NCI-H82 (cell line): ENCODE results near the gene TRIO.

Experiments used
- DNase-seq: peaks from one replicate; lab custom pipeline; 2025; lab: John Stamatoyannopoulos, UW

The TRIO gene

DNA sequence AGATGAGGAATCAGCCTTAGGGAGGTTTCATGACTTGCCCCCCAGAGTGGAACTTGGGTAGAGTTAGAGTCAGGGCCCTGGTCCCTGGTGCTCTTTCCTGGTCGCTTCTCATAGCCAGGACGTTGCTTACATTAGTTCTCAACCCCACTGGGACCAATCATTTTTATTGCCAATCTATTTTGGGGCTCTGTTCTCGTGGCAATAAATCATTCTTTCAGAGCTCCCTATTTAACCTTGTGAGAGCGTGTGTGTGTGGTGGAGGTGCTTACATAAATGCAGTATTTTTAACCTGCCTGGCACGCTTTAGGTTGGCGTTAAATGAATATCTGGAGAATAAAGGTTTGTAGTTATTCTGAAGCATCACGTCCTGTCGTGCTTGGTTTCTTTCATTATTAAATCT is 4.1 kb downstream of the TRIO start:
- no peak for DNase-seq

DNA sequence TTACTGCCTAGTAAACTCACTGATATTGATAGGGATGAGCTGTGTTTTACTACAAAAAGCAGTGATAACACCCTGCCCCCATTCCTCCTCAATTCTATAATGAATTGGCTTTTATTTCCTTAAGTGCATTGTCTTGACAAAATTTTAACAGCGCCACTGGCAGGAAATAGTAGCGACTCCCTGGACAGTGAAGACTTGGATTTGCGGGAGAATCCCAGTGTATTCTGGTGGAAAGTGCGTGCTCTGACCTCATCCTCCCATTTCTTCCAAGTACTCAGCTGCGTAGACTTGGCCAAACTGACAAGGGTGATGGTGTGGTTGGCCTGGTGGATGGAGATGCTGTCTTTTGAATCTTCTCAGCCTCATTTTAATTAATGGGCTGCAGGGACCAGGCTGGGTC is 5.3 kb downstream of the TRIO start:
- no peak for DNase-seq

DNA sequence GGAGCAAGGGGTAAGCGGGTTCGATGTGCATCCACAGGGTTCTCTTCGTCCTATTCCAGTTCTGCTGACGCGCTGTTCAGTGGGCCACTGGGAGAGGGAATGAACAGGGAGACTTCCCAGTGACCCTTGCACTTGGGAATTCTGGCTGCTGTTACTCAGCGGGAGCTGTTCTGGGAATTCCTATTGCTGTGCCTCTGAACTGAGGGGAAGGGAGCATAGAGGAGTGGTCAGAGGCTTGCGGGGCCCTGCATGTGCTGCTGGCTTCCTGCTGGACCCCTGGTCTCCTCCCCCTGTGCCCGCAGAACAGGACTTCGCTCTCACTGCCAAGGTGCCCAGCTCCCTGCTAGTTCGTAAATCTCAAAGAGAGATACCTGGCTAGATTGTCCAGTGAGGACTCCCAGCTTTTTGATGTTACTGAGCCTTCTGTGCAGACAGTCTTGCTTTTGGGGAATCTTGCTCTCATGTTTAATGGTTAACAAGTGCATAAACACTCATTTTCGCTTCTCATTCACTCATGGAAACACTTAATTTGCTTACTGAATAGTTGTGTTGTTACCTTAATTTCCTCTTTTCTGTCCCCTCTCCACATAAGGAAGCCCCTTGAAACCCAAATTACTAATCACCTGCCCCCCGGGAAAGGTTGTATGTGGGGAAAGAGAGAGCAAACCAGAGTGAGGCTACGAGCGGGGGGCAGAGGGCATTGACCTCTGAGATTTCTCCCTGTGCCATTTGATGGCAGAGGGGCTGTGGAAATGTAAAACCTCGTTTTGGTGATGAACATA is 5.9 kb downstream of the TRIO start:
- no peak for DNase-seq

DNA sequence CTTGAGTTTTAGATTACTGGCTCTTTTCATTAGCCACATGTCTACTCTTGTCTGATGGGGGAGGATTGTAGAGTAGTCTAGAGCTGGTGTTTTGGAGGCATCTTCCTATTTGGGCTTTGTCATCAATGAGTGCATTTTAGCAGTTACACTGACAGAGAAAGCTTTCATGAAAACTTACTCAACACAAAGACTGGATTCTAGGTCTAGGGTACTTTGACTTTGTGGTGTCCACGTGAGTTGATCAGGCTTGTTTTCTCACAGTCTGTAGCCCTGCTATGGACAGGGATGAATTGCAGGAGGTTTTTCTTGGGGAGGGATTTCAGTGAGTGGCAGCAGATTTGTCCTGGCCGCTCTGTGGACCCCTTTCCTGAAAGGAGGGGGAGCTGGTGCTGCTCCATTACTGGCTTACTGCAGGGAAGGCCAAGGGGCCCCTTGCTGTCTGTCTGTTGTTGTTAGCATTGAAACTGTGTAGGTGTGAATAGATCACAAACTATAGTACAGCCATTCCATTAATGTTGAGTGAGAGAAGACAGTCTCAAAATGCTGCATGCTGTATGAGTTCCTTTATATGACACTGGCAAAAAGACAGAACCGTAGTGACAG is 6.6 kb downstream of the TRIO start:
- DNase-seq: peak; percentile 47

DNA sequence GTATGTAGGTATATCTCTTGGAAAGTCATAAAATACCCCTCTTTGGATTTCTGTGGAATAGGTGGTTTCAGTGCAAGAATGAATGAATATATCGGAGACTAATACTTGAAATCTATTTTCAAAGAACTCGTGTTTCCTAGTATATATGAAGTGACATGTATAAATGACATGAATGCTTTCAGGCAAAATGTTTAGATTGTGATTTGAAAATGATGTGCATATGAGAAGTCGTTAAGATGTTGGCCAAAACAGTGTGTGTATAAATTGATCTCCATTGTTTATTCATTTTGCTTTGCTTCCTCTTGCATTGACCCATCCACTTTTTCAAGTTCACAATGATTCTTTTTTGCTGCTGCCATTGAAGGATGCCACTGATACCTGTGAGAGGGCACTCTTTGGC is 8.3 kb downstream of the TRIO start:
- no peak for DNase-seq

DNA sequence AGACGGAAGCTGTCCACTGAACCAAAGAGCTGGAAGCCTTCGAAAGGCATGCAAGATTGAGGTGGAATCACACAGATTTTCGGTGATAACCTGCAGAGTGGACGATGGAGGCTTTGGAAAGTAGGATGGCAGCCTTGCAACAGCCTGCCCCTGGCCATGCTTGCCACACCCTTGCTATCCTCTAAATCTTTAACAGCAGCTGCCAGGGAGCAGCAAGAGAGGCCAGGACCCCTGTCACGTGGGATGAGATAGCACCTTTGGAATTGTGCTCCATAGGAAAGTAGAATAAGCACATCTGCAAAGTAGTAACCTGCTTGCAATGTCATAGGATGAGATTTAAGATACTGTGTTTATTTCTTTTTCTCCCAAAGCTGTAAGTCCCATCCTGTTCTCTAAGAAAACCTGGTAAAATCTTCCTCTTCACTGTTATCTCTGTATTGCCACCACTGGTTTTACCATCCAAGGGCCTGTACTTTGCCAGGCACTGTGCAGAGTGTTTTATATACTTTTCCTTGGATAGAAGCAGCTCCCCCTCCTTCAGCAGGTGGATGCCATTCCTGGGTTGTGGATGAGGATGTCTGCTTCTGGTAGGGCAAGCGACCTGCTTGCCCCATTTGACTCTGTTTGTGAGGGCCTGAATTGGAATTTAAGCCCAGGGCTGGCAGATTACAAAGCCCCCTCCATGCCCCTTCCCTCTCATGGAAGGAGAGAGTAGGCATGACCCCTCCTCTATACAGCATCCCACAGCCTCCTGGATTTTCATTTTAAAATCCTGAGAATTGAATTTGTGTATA is 10.1 kb downstream of the TRIO start:
- peak; percentile 50 for DNase-seq

DNA sequence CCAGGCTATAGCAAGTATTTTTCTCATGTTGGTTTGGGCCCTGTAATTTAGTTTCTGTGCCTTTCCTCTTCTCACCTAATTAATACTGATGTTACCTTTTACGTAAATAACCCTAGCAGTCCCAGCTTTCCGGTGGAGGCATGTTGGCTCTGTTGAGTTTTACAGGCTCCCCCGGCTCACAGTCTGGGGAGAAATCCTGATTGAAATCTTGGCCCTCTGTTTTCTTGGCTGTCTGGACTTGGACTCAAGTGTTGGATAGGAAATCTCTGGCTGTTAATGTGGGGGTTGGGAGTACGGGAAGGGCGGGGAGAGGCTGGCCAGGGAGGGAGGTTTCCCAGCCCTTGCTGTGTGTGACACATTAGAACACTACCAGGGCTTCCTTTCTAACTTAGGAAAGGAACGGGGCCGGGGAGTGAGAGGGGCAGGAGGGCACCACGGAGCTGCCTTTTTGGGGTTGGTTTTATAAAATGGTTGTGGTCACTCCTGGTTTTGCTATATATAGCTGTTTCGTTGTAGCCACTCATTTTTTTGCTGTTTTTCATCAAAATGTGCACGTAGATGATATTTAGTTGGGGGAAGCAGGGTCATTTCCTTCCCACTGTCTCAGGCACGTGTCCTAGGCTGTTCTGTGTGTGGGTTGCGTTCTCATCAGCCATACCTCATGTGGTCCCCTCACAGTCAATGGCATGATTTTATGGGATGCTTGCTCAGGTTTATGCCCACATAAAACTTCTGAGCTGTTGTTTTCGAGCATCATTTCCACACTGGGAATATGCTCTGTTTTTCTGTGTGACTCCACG is 11.0 kb downstream of the TRIO start:
- DNase-seq: no peak

DNA sequence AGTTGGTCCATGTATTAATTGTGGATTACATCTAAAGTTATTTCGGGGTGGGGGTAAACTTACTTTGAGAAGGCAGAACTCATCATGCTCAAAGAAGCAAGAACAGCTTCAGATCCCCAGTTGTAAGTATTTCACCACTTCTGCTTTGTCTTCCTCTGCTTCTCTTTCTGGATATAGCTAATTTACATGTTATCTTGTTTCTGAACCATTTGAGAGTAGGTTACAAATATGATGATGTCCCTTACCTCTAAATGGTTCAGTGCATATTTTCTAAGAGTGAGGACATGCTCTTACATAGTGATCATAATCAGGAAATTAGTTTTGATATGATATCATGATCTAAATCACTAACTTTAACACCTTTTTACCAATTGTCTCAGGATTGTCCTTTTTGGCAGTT is 11.9 kb downstream of the TRIO start:
- DNase-seq: no peak

DNA sequence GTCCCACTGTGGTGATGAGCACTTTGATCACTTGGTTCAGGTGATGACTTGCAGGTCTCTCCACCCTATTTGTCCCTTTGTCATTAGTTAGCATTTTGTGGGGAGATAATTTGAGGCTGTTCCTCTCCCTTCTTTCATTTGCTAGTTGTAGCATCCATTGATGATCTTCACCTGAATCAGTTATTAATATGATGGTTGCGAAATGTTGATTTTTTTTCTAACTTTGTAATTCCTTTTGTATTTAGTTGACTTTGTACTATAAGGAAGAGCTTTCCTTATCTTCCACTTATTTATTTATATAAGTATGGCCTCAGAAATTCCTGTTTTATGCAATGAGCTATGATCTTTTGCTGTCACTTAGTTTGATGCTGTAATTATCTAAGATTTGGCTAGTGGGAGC is 12.6 kb downstream of the TRIO start:
- DNase-seq: no peak

DNA sequence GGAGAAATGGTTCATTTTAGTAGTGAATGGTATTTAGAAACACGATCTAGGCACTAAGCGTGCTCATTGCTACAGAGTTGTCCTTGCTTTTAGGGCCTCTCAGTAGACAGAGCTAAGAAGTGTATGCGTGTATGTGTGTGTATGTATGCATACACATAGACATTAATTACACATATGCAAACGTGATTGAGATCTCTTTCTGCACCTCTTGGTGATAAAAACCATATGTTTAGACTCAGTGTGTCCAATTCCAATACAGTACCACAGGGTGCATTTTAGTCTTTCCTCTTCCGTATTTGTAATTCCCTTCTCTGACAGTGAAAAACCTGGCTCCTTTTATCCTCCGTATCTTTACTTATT is 13.1 kb downstream of the TRIO start:
- no peak for DNase-seq

DNA sequence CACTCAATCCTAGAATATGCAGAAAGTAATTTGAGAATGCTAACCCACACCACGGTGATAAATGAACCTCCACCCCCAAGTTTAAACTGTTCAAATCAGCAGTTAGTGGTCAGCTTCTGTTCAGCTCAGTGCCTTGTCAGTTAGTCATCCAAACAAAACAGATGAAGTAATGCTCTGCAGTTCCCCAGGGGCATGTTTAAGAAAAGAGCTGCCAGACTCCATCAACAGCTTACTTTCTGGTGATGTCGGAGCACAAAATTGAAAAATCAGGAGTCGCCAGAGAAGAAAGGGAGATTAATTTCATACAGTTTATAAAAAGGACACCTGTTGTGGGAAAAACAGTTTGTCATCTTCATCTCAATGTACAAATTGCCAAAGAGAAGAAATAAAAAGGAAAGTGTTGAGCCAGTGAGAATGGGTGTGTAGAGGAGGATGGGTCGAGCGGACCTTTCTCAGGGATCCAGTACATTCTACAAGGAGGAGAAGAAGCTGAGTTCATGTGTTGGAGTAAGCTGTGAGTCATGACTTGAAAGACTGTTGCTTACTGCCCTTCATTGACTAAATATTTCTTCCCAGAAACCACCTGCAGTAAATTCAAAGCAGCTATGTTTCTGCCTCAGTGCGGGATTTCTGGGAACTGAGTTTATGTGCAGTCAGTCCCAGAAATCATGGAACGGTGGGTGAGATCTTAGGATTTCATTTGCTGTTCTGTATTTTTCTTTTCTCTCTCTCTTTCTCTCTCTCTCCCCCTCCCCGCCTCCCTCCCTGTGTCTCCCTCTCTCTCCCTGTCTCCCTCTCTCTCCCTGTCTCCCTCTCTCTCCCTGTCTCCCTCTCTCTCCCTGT is 13.7 kb downstream of the TRIO start:
- peak; percentile 26 for DNase-seq

DNA sequence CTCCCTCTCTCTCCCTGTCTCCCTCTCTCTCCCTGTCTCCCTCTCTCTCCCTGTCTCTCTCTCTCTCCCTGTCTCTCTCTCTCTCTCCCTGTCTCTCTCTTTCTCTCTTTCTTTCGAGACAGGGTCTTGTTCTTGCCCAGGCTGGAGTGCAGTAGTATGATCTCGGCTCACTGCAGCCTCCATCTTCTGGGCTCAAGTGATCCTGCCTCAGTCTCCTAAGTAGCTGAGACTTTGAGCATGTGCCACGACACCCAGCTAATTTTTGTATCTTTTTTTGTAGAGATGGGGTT is 14.3 kb downstream of the TRIO start:
- no peak for DNase-seq

DNA sequence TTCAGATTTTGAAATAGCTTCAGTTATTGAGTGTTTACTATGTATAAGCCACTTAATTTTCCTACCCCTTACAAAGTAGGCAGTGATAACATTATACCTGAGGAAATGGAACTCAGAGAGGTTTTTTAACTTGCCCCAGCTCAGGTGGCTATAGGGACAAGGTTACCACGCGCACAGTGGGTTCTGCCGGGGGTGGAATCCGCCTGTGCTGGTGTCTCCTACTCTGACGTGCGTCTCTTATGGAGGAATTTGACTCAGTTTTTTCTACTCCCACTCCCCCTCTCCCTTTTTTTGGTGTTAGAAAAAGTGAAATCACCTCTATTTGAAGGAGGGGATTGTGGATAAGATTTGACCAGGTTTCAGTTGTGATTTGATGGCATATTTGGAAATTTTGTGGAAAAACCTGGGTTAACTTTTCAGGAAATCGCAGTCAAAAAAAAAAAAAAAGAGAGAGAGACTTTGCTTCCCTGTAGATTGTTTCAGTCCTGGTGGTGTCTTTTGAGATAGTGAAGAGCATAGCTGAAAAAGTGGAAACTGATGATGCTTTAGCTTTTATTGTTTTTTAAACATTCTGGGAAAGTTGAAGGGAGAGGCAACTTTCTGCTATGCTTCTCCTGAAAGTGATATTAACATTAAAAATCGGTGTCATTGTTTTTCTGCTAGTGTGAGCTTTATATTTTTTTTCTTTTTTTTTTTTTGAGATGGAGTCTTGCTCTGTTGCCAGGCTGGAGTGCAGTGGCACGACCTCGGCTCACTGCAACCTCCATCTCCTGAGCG is 15.9 kb downstream of the TRIO start:
- DNase-seq: no peak

DNA sequence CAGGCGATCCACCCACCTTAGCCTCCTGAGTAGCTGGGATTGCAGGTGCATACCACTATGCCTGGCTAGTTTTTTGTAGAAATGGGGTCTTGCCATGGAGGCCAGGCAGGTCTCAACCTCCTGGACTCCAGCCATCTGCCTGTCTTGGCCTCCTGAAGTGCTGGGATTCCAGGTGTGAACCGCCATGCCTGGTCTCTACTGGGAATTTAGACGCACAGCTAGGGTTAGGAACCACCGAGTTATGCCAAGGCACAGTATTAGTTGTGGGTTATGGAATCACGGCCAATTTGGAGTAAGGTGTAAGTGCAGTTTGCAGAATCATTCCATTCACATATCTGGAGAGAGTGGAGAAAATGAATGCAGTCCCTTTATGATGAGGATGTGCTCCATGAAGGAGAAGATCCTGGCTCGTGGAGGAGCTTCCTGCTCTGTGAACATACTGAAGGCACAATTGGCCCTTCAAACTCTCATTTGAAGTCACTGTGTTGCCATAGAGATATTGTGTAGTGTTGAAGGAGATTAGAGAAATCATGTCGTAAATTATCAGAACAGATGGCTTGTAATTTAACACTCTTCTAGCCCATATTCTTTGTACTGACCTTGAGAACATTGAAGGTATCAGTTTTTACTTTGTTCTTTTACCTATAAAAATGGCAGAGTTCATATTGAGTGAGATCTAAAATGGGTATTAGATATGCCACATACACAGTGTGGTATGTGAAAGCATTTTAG is 18.8 kb downstream of the TRIO start:
- DNase-seq: peak; percentile 89

DNA sequence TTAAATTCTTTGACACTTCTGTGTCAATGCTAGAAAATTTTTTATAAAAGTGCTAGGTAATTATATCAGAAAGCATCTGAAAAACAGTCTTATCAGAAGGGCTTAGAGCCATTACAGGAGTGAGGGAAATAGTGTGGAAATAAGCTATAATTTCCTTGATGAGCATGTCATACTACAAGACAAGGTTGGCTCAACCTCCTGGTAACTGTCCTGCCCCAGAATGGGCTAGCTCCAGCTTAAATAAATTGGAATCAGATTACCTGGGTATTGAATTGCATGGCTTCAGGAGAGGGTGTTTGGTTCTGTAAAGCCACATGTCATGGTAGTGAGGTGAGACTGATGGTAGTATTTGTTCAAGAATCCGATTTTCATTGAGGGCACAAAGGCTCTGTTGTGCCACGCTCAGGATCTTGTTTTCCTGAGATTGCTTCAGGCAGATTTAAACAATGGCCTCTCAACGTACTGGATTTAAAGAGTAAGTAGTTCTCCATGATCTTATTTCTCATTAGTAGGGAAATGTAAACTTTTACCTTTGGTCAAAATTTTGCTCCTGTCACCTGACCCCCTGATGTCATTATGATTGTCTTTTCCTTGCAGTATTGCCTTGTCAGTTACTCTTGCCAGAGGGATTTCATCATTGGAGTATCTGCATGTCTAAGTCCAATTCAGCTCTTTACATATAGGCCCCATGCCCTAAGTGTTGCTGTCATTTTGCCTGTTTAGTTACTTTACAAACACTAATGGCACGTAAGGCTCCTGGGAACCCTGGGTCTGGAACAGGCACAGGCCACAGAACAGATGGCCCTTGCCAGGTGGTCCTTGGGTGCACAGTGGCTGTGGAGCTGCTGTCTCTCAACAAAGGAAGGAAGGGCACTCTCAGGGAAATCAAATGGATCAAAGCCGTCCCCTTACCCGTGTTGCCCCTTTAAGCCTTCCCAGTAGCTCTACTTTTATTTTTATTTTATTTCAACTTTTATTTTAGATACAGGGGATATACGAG is 21.3 kb downstream of the TRIO start:
- DNase-seq: peak; percentile 67

DNA sequence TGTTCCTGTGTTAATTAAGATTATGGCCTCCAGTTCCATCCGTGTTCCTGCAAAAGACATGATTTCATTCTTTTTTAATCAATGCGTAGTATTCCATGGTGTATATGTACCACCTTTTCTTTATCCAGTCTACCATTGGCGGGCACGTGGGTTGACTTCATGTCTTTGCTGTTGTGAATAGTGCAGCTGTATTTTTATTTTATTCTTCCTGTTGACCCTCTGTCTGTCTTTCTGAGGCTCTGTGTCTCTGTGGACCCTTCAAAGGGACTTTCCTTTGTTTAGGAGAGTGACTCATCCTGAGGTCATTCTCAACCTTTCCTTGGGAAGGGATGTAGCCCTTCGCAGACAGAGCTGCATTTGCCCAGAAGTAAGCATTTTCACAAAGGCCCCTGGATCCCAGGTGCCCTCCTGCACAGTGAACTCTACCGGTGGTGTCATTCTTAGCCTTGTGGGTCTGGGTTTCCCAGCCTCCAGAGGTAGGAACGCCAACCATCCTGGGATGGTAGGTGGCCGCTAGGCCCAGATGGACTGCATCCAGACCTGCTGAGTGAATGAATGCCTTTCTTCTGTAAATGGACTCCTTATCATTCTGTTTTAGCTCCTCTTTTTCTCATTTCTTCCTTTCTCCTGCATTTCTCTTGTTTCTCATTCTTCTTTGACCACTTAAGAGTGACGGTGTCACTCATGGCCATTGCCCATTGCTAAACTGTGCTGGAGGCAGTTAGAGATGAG is 22.4 kb downstream of the TRIO start:
- DNase-seq: no peak

DNA sequence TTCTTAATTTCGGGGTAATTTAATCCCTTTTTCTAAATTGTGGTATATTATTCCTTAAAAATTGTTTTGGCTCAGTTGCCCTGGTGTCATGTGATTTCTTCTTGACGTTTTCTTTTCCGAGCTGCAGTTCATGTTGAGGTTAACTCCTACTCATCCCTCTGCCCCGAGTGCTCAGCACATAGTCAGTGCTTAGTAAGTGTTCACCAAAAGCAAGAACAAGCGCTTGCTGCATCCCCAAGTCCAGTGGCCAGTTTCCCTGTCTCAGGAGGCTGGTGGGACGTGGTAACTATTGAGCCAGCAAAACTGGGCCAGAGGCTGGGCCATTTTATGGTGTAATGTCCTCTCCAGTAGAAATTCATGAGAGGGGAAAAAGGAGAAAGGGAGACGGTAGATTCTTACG is 23.3 kb downstream of the TRIO start:
- DNase-seq: no peak

DNA sequence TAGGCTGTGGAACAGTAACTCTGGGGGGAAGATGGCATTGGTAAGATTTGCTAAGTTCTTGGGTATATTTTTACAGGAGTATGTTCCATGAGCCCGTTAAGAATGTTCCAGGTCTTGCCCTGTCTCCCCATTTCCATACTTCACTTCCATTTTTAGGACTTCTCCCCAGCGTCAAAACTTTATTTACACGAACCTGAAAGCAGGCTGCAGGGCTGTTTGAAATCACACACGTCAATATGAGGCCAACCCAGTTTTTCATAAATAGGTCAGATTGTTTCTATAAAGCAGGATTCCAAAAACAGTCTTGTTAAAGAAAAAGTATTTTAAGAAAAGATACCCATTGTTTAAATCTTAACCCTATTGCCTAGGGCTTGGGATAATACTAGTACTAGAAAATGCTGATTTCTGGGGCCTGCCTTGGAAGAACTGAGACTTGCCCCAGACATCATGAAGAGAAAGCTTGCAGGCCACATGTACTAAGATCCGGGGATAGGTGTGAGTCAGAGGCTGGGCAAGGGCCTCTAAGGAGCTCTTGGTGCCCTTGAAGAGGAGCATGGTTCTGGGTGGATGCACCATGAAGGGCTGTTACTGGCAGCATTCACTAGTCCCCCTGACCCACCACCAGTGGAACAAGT is 24.2 kb downstream of the TRIO start:
- peak; percentile 12 for DNase-seq
